Measurements from ENCODE around the gene CPA4.
"Not testable (repeated sequence)": the region's sequence is repeated elsewhere in the genome, so short reads cannot be mapped to it uniquely, and the experiment has no call there.

The CPA4 gene, protein sequence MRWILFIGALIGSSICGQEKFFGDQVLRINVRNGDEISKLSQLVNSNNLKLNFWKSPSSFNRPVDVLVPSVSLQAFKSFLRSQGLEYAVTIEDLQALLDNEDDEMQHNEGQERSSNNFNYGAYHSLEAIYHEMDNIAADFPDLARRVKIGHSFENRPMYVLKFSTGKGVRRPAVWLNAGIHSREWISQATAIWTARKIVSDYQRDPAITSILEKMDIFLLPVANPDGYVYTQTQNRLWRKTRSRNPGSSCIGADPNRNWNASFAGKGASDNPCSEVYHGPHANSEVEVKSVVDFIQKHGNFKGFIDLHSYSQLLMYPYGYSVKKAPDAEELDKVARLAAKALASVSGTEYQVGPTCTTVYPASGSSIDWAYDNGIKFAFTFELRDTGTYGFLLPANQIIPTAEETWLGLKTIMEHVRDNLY

DNA sequence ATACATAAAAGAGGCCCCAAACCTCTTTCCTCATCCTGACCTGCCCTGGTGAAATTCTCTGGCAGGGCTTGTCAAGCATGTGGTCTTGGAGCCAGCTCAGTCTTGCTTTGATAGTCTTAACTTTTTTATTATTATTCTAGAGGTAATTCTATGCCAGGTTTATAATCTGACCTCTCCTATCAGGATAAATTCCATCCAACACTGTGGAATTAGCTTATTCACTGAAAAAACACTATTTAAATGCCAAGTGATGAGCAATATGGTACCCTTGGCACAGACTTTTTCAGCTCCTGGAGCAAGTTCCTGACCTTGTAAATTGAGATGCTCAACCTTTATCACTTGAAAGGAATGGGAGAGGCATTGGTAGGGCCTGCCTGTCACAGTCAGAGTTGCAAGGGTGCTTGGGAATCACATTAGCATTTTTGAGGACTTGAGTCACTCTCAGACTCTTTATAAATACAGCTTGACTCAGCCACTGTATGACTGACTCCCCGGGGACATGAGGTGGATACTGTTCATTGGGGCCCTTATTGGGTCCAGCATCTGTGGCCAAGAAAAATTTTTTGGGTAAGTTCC is at the start of gene CPA4:
Gene CPA4 (plus strand): TSS at position 480 of the 576 bp plus-strand sequence. CDS start 20 bp downstream, at position 500.
- Histone ChIP-seq H2AFZ (ENCODE audit: low read length, unreplicated experiment) (no peak within 1 kb of the TSS), H3K27ac (ENCODE audit: low read depth, low read length) (peak within 1 kb of the TSS; percentile 76), H3K36me3 (ENCODE audit: insufficient read depth, low read length) (no peaks in the 10 kb centered on the region), H3K4me3 (ENCODE audit: low read depth, low read length) (peak within 1 kb of the TSS; percentile 12), H3K79me2 (ENCODE audit: control insufficient read depth, insufficient read depth, low read length, unreplicated experiment) (no peaks in the 10 kb centered on the region), H3K4me1 (ENCODE audit: control insufficient read depth, insufficient read depth, low read length, unreplicated experiment) (peaks cover 37% of the 10 kb centered on the region), H3K27me3 (ENCODE audit: insufficient read depth, low read length) (no peaks in the 10 kb centered on the region)

DNA sequence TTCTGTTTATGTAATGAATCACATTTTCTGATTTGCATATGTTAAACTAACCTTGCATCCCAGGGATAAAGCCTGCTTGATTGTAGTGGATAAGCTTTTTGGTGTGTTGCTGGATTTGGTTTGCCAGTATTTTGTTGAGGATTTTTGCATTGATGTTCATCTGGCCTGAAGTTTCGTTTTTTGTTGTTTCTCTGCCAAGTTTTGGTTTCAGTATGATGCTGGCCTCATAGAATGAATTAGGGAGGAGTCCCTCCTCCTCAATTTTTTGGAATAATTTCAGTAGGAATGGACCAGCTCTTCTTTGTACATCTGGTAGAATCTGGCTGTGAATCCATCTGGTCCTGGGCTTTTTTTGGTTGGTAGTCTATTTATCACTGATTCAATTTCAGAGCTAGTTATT is 49.5 kb upstream of the CPA4 start:
- not testable (repeated sequence) for H3K27ac ChIP-seq (ENCODE audit: low read depth, low read length); H3K36me3 ChIP-seq (ENCODE audit: insufficient read depth, low read length); H3K79me2 ChIP-seq (ENCODE audit: control insufficient read depth, insufficient read depth, low read length, unreplicated experiment); H3K27me3 ChIP-seq (ENCODE audit: insufficient read depth, low read length); H2AFZ ChIP-seq (ENCODE audit: low read length, unreplicated experiment); H3K4me3 ChIP-seq (ENCODE audit: low read depth, low read length)
- peaks cover 17% of the 10 kb centered on the region for H3K4me1 ChIP-seq (ENCODE audit: control insufficient read depth, insufficient read depth, low read length, unreplicated experiment)

GRCh38 chr7:130246491-130246890 is 46.5 kb upstream of the CPA4 start:
- H3K27ac ChIP-seq (ENCODE audit: low read depth, low read length); H3K4me3 ChIP-seq (ENCODE audit: low read depth, low read length); H3K36me3 ChIP-seq (ENCODE audit: insufficient read depth, low read length); H2AFZ ChIP-seq (ENCODE audit: low read length, unreplicated experiment); H3K79me2 ChIP-seq (ENCODE audit: control insufficient read depth, insufficient read depth, low read length, unreplicated experiment); H3K27me3 ChIP-seq (ENCODE audit: insufficient read depth, low read length): not testable (repeated sequence)
- H3K4me1 ChIP-seq (ENCODE audit: control insufficient read depth, insufficient read depth, low read length, unreplicated experiment) = peaks cover 17% of the 10 kb centered on the region

DNA sequence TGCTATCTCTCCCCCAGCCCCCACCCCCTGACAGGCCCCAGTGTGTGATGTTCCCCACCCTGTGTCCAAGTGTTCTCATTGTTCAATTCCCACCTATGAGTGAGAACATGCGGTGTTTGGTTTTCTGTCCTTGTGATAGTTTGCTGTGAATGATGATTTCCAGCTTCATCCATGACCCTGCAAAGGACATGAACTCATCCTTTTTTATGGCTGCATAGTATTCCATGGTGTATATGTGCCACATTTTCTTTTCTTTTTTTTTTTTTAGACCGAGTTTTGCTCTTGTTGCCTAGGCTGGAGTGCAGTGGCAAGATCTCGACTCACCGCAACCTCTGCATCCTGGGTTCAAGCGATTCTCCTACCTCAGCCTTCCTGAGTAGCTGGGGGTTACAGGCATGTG is 44.1 kb upstream of the CPA4 start:
- H3K36me3 ChIP-seq (ENCODE audit: insufficient read depth, low read length); H2AFZ ChIP-seq (ENCODE audit: low read length, unreplicated experiment); H3K79me2 ChIP-seq (ENCODE audit: control insufficient read depth, insufficient read depth, low read length, unreplicated experiment); H3K27me3 ChIP-seq (ENCODE audit: insufficient read depth, low read length); H3K4me3 ChIP-seq (ENCODE audit: low read depth, low read length); H3K4me1 ChIP-seq (ENCODE audit: control insufficient read depth, insufficient read depth, low read length, unreplicated experiment); H3K27ac ChIP-seq (ENCODE audit: low read depth, low read length): not testable (repeated sequence)

DNA sequence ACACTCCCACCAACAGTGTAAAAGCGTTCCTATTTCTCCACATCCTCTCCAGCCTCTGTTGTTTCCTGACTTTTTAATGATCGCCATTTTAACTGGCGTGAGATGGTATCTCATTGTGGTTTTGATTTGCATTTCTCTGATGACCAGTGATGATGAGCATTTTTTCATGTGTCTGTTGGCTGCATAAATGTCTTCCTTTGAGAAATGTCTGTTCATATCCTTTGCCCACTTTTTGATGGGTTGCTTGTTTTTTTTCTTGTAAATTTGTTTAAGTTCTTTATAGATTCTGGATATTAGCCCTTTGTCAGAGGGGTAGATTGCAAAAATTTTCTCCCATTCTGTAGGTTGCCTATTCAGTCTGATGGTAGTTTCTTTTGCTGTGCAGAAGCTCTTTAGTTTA is 43.3 kb upstream of the CPA4 start:
- H3K4me1 ChIP-seq (ENCODE audit: control insufficient read depth, insufficient read depth, low read length, unreplicated experiment); H3K4me3 ChIP-seq (ENCODE audit: low read depth, low read length); H2AFZ ChIP-seq (ENCODE audit: low read length, unreplicated experiment); H3K79me2 ChIP-seq (ENCODE audit: control insufficient read depth, insufficient read depth, low read length, unreplicated experiment); H3K27ac ChIP-seq (ENCODE audit: low read depth, low read length); H3K27me3 ChIP-seq (ENCODE audit: insufficient read depth, low read length); H3K36me3 ChIP-seq (ENCODE audit: insufficient read depth, low read length): not testable (repeated sequence)

DNA sequence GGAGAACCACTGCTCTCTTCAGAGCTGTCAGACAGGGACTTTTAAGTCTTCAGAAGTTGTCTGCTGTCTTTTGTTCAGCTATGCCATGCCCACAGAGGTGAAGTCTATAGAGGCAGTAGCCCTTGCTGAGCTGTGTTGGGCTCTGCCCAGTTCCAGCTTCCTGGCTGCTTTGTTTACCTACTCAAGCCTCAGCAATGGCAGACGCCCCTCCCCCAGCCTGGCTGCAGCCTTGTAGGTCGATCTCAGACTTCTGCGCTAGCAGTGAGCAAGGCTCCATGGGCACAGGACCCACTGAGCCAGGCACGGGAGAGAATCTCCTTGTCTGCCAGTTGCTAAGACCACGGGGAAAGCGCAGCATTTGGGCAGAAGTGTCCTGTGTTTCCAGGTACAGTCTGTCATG is 38.4 kb upstream of the CPA4 start:
- Histone ChIP-seq H3K4me3 (ENCODE audit: low read depth, low read length) (no peak overlapping the region), H3K36me3 (ENCODE audit: insufficient read depth, low read length) (no peaks in the 10 kb centered on the region), H3K27me3 (ENCODE audit: insufficient read depth, low read length) (no peaks in the 10 kb centered on the region), H3K79me2 (ENCODE audit: control insufficient read depth, insufficient read depth, low read length, unreplicated experiment) (no peaks in the 10 kb centered on the region), H3K4me1 (ENCODE audit: control insufficient read depth, insufficient read depth, low read length, unreplicated experiment) (no peaks in the 10 kb centered on the region), H3K27ac (ENCODE audit: low read depth, low read length) (no peak overlapping the region), H2AFZ (ENCODE audit: low read length, unreplicated experiment) (no peak overlapping the region)

GRCh38 chr7:130256704-130257103 is 36.3 kb upstream of the CPA4 start:
- Histone ChIP-seq H2AFZ (ENCODE audit: low read length, unreplicated experiment) (no peak overlapping the region), H3K4me1 (ENCODE audit: control insufficient read depth, insufficient read depth, low read length, unreplicated experiment) (no peaks in the 10 kb centered on the region), H3K27ac (ENCODE audit: low read depth, low read length) (no peak overlapping the region), H3K27me3 (ENCODE audit: insufficient read depth, low read length) (no peaks in the 10 kb centered on the region), H3K36me3 (ENCODE audit: insufficient read depth, low read length) (no peaks in the 10 kb centered on the region), H3K79me2 (ENCODE audit: control insufficient read depth, insufficient read depth, low read length, unreplicated experiment) (no peaks in the 10 kb centered on the region), H3K4me3 (ENCODE audit: low read depth, low read length) (no peak overlapping the region)

GRCh38 chr7:130258494-130259078 is 34.4 kb upstream of the CPA4 start:
- no peaks in the 10 kb centered on the region for H3K79me2 ChIP-seq (ENCODE audit: control insufficient read depth, insufficient read depth, low read length, unreplicated experiment)
- H3K27ac ChIP-seq (ENCODE audit: low read depth, low read length) = no peak overlapping the region
- H3K36me3 ChIP-seq (ENCODE audit: insufficient read depth, low read length) = no peaks in the 10 kb centered on the region
- H3K4me1 ChIP-seq (ENCODE audit: control insufficient read depth, insufficient read depth, low read length, unreplicated experiment) = no peaks in the 10 kb centered on the region
- H3K27me3 ChIP-seq (ENCODE audit: insufficient read depth, low read length) = no peaks in the 10 kb centered on the region
- H3K4me3 ChIP-seq (ENCODE audit: low read depth, low read length) = no peak overlapping the region
- no peak overlapping the region for H2AFZ ChIP-seq (ENCODE audit: low read length, unreplicated experiment)

GRCh38 chr7:130262448-130262847 is 30.5 kb upstream of the CPA4 start:
- H3K36me3 ChIP-seq (ENCODE audit: insufficient read depth, low read length) = no peaks in the 10 kb centered on the region
- no peak overlapping the region for H3K27ac ChIP-seq (ENCODE audit: low read depth, low read length)
- H3K4me1 ChIP-seq (ENCODE audit: control insufficient read depth, insufficient read depth, low read length, unreplicated experiment) = peaks cover 8% of the 10 kb centered on the region
- no peak overlapping the region for H3K4me3 ChIP-seq (ENCODE audit: low read depth, low read length)
- no peak overlapping the region for H2AFZ ChIP-seq (ENCODE audit: low read length, unreplicated experiment)
- H3K27me3 ChIP-seq (ENCODE audit: insufficient read depth, low read length) = no peaks in the 10 kb centered on the region
- H3K79me2 ChIP-seq (ENCODE audit: control insufficient read depth, insufficient read depth, low read length, unreplicated experiment) = no peaks in the 10 kb centered on the region

DNA sequence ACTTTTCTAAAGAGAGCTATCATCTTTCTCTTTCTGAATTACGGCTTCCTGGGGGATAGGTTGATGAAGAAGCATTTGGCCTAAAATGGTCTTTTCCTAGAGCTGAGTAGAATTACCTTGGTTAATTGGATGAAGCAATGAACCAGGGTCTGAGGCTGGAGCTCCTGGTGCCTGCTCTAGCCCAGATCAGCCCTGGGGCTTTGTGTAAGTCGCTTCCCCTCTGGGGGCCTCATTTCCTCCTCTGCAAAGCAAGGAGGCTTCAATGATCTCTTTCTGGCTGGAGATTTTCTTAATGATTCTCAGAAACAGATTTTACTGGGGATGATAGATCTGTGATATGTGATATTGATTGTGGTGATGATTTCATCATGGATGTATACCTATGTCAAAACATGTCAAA is 29.8 kb upstream of the CPA4 start:
- H3K27ac ChIP-seq (ENCODE audit: low read depth, low read length) = no peak overlapping the region
- H3K27me3 ChIP-seq (ENCODE audit: insufficient read depth, low read length) = no peaks in the 10 kb centered on the region
- H3K79me2 ChIP-seq (ENCODE audit: control insufficient read depth, insufficient read depth, low read length, unreplicated experiment) = no peaks in the 10 kb centered on the region
- no peaks in the 10 kb centered on the region for H3K36me3 ChIP-seq (ENCODE audit: insufficient read depth, low read length)
- H2AFZ ChIP-seq (ENCODE audit: low read length, unreplicated experiment) = no peak overlapping the region
- peaks cover 8% of the 10 kb centered on the region for H3K4me1 ChIP-seq (ENCODE audit: control insufficient read depth, insufficient read depth, low read length, unreplicated experiment)
- no peak overlapping the region for H3K4me3 ChIP-seq (ENCODE audit: low read depth, low read length)
